HG03135 (cell line): Measurements from ENCODE around the gene NF1.
"Not testable (repeated sequence)": the region's sequence is repeated elsewhere in the genome, so short reads cannot be mapped to it uniquely, and the experiment has no call there.

Source experiments
- ATAC-seq: cut with Tn5 transposase; IDR thresholded peaks from one replicate; pipeline ENCODE4 v1.9.1; 2021; ENCODE audit warnings: mild to moderate bottlenecking, moderate library complexity; ENCODE audit not compliant: unreplicated experiment

NF1 gene

GRCh38 chr17:31074772-31075555, 19.8 kb upstream of the NF1 start:
- ATAC-seq = no peak

- no peak for ATAC-seq
These were observed 16.5 kb upstream of the NF1 start for GRCh38 chr17:31078290-31078689.

GRCh38 chr17:31079731-31080130, 15.0 kb upstream of the NF1 start:
- no peak for ATAC-seq

- no peak for ATAC-seq
These were observed 9.2 kb upstream of the NF1 start for GRCh38 chr17:31085563-31085962.

GRCh38 chr17:31089471-31089870, 5.3 kb upstream of the NF1 start:
- no peak for ATAC-seq

- not testable (repeated sequence) for ATAC-seq
These were observed 4.1 kb upstream of the NF1 start for GRCh38 chr17:31090650-31091049.

GRCh38 chr17:31092475-31093064, 2.2 kb upstream of the NF1 start:
- no peak for ATAC-seq

- no peak for ATAC-seq
These were observed 744 bp upstream of the NF1 start for GRCh38 chr17:31093866-31094599.

GRCh38 chr17:31095236-31096105, 694 bp downstream of the NF1 start:
- peak; percentile 33 for ATAC-seq

GRCh38 chr17:31096106-31096436, 1.3 kb downstream of the NF1 start:
- ATAC-seq = no peak

GRCh38 chr17:31099016-31099415, 4.2 kb downstream of the NF1 start:
- ATAC-seq = no peak

GRCh38 chr17:31100840-31101459, 6.2 kb downstream of the NF1 start:
- no peak for ATAC-seq

GRCh38 chr17:31101943-31102342, 7.2 kb downstream of the NF1 start:
- no peak for ATAC-seq

GRCh38 chr17:31105991-31106390, 11.2 kb downstream of the NF1 start:
- ATAC-seq = no peak

GRCh38 chr17:31111183-31111582, 16.4 kb downstream of the NF1 start:
- no peak for ATAC-seq

- no peak for ATAC-seq
These were observed 17.4 kb downstream of the NF1 start for GRCh38 chr17:31112001-31112661.

- not testable (repeated sequence) for ATAC-seq
These were observed 18.6 kb downstream of the NF1 start for GRCh38 chr17:31113368-31113767.

- no peak for ATAC-seq
These were observed 19.2 kb downstream of the NF1 start for GRCh38 chr17:31113939-31114338.

- ATAC-seq = no peak
These were observed 20.3 kb downstream of the NF1 start for GRCh38 chr17:31114956-31115555.

- ATAC-seq = no peak
These were observed 21.4 kb downstream of the NF1 start for GRCh38 chr17:31116167-31116566.
